Duodenal mucosa (tissue), 2 donors: ENCODE data around the gene IFNG.

ENCODE experiments used
- H3K27ac ChIP-seq: one replicate; pipeline ENCODE4 v1.7.0; 2013; ENCODE audit warnings: low read depth, low read length
- H3K27me3 ChIP-seq, 2 donors: one replicate each; pipeline ENCODE4 v1.7.0; 2013; ENCODE audit warnings: low read length in 2 of 2, control low read depth in 1 of 2; ENCODE audit not compliant: insufficient read depth in 2 of 2, control insufficient read depth in 1 of 2
- H3K36me3 ChIP-seq, 2 donors: one replicate each; pipeline ENCODE4 v1.7.0; 2013; ENCODE audit warnings: low read length in 2 of 2, control low read depth in 1 of 2; ENCODE audit not compliant: insufficient read depth in 2 of 2, control insufficient read depth in 1 of 2
- H3K4me1 ChIP-seq, 2 donors: one replicate each; pipeline ENCODE4 v1.7.0; 2013; ENCODE audit warnings: low read length in 2 of 2, control low read depth in 1 of 2; ENCODE audit not compliant: insufficient read depth in 2 of 2, control insufficient read depth in 1 of 2
- H3K4me3 ChIP-seq, 2 donors: one replicate each; pipeline ENCODE4 v1.7.0; 2013; ENCODE audit warnings: low read length in 2 of 2, low read depth in 1 of 2
- H3K9ac ChIP-seq, 2 donors: one replicate each; pipeline ENCODE4 v1.7.0; 2013; ENCODE audit warnings: low read length in 2 of 2, low read depth in 1 of 2
- H3K9me3 ChIP-seq, 2 donors: one replicate each; pipeline ENCODE4 v1.7.0; 2013; ENCODE audit warnings: low read length in 2 of 2, control low read depth in 1 of 2; ENCODE audit not compliant: control insufficient read depth in 1 of 2

IFNG gene

GRCh38 chr12:68139941-68140340 is 19.6 kb downstream of the IFNG start:
- H3K27me3 ChIP-seq = no peaks in the 10 kb centered on the region
- no peaks in the 10 kb centered on the region for H3K9me3 ChIP-seq
- H3K9ac ChIP-seq = no peak overlapping the region
- no peak overlapping the region for H3K27ac ChIP-seq
- no peaks in the 10 kb centered on the region for H3K36me3 ChIP-seq
- H3K4me3 ChIP-seq = no peak overlapping the region
- no peaks in the 10 kb centered on the region for H3K4me1 ChIP-seq

DNA sequence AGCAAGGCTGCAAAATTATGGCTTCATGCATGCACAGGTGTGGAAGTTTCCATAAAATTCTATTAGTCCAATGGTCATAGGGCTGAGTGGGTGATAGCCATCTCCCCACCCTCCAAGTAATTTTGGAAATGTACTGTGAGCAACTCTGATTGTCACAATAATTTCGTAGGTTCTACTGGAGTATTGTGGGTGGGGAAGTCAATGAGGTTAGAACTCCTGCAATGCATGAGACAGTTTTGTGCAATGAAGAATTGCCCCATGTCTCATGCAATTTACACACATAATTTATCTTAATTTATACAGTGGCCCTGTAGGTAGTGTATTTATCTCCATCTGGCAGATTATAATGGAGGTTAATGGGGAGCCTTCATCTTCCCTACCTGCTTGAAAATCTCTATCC is 20.5 kb downstream of the IFNG start:
- Histone ChIP-seq H3K4me1 (no peaks in the 10 kb centered on the region), H3K9ac (no peak overlapping the region), H3K27me3 (no peaks in the 10 kb centered on the region), H3K27ac (no peak overlapping the region), H3K36me3 (no peaks in the 10 kb centered on the region), H3K9me3 (no peaks in the 10 kb centered on the region), H3K4me3 (no peak overlapping the region)

DNA sequence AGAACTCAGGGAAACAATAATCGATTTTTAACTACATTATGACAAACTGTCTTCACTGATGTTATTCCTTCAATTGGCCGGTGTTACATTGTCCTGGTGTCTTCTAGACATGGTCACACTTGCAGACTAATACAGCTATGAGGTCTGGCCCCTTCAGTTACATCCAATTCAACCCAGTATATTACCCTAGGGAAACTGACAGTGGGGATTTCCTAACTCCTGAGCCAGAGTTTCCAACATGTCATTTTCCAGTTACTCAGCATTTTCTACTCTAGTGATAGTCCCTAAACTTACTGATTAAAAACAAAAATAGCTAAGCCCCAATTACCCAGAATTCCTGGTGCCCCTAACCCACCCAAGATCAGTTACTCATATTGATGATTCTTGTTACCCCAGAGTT is 21.1 kb downstream of the IFNG start:
- Histone ChIP-seq H3K36me3 (no peaks in the 10 kb centered on the region), H3K9me3 (no peaks in the 10 kb centered on the region), H3K4me1 (no peaks in the 10 kb centered on the region), H3K27ac (no peak overlapping the region), H3K4me3 (no peak overlapping the region), H3K9ac (no peak overlapping the region), H3K27me3 (no peaks in the 10 kb centered on the region)

DNA sequence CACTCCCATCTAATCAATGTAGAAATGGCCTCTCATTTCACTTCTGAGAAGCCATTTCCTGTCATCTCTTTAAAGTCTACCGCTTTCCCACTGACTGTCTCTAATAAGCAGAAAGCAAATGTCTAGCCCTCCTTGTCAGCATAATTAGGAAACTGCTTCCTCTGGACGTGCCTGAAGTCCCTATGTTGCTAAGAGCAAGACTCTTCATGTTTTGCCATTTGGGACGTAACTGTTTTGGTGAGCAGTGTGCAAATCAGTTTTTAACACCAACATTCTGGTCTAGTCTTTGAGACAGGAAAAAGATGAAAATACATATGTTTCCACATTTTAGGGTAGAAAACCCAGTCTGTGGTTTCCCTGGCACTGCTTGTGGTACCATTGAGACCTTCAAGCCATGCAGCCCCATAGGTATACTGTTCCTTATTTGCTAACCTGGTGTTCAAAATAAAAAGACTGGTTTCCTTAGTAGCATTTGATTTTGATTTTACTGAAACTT is 22.2 kb downstream of the IFNG start:
- Histone ChIP-seq H3K36me3 (no peaks in the 10 kb centered on the region), H3K27me3 (no peaks in the 10 kb centered on the region), H3K27ac (no peak overlapping the region), H3K4me1 (no peaks in the 10 kb centered on the region), H3K9ac (no peak overlapping the region), H3K9me3 (no peaks in the 10 kb centered on the region), H3K4me3 (no peak overlapping the region)

GRCh38 chr12:68135520-68135919 is 24.0 kb downstream of the IFNG start:
- no peaks in the 10 kb centered on the region for H3K27me3 ChIP-seq
- no peaks in the 10 kb centered on the region for H3K36me3 ChIP-seq
- H3K4me1 ChIP-seq = no peaks in the 10 kb centered on the region
- no peak overlapping the region for H3K4me3 ChIP-seq
- no peak overlapping the region for H3K9ac ChIP-seq
- no peaks in the 10 kb centered on the region for H3K9me3 ChIP-seq
- no peak overlapping the region for H3K27ac ChIP-seq

DNA sequence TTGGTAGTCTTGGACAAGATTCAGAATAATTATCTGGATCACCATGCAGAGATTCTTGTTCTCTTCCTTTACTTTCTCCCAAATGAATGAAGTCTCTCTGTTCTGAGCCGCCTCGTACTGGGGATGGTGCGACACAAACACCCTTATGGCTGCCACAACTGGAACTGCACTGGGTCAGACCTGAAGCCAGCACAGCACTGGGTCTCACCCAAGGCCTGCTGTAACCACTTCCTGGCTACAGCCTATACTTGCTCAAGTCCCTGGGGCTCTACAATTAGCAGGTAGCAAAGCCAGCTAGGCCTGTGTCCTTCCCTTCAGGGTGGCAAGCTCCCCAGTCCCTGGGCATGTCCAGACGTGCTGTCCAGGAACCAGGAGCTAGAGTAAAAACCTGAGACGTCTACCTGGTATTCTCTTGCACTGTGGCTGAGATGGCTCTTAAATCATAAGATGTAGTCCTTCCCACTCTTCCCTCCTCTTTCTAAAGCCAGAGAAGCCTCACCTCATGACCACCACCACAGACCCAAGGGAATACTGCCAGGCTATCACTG is 27.6 kb downstream of the IFNG start:
- H3K9me3 ChIP-seq = no peaks in the 10 kb centered on the region
- no peak overlapping the region for H3K4me3 ChIP-seq
- H3K4me1 ChIP-seq = no peaks in the 10 kb centered on the region
- H3K27me3 ChIP-seq = no peaks in the 10 kb centered on the region
- no peaks in the 10 kb centered on the region for H3K36me3 ChIP-seq
- no peak overlapping the region for H3K27ac ChIP-seq
- H3K9ac ChIP-seq = no peak overlapping the region

GRCh38 chr12:68129979-68130378 is 29.6 kb downstream of the IFNG start:
- Histone ChIP-seq H3K9ac (no peak overlapping the region), H3K9me3 (no peaks in the 10 kb centered on the region), H3K4me1 (no peaks in the 10 kb centered on the region), H3K36me3 (no peaks in the 10 kb centered on the region), H3K4me3 (no peak overlapping the region), H3K27me3 (no peaks in the 10 kb centered on the region), H3K27ac (no peak overlapping the region)

- H3K27me3 ChIP-seq = no peaks in the 10 kb centered on the region
- no peak overlapping the region for H3K4me3 ChIP-seq
- H3K27ac ChIP-seq = no peak overlapping the region
- H3K9me3 ChIP-seq = no peaks in the 10 kb centered on the region
- H3K9ac ChIP-seq = no peak overlapping the region
- no peaks in the 10 kb centered on the region for H3K36me3 ChIP-seq
- no peaks in the 10 kb centered on the region for H3K4me1 ChIP-seq
Measured at GRCh38 chr12:68122236-68122920, 37.2 kb downstream of the IFNG start.

GRCh38 chr12:68121143-68121542 is 38.4 kb downstream of the IFNG start:
- no peaks in the 10 kb centered on the region for H3K36me3 ChIP-seq
- no peak overlapping the region for H3K9ac ChIP-seq
- H3K27ac ChIP-seq = no peak overlapping the region
- H3K4me1 ChIP-seq = no peaks in the 10 kb centered on the region
- no peaks in the 10 kb centered on the region for H3K9me3 ChIP-seq
- H3K4me3 ChIP-seq = no peak overlapping the region
- no peaks in the 10 kb centered on the region for H3K27me3 ChIP-seq

DNA sequence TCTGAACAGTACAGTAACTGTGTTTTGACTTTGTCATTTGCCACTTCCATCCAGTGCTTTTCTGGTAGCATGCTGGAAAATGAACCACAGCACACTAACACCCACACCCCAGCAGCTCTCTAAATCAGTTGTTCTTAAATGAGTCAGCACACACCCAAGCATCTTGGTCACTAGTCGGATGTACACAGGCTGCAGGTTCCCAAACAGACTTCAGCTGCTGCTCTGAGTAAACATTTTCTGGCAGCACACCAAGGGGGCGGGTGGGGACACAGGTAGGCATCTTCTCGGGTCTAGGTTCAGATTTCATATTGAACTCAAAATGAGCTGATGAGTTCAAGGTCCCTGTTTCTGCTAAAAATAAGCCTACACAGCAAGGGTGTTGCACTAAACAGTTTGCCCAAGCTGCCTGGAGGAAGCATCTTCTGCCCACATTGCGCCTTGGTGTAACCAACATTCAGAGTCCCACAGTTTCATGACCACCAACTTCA is 39.8 kb downstream of the IFNG start:
- Histone ChIP-seq H3K9me3 (no peaks in the 10 kb centered on the region), H3K27ac (no peak overlapping the region), H3K4me3 (no peak overlapping the region), H3K9ac (no peak overlapping the region), H3K27me3 (no peaks in the 10 kb centered on the region), H3K4me1 (no peaks in the 10 kb centered on the region), H3K36me3 (no peaks in the 10 kb centered on the region)
